ENCODE data around the gene EARS2. TPM values are rescaled to one million over a fixed set of nuclear protein-coding genes. Genes with fewer than 3 reads are reported as not detected.

The EARS2 gene
- total and polyA plus RNA-seq, 4 donors = 17.7 to 25.7 (median 22.3) TPM

- H3K4me3 ChIP-seq = no peak overlapping the region
- no peak overlapping the region for H3K9ac ChIP-seq (ENCODE audit: insufficient read depth in 1 of 2, low read length in 2 of 2)
- H3K27ac ChIP-seq (ENCODE audit: low read depth in 1 of 2, low read length in 1 of 2) = peak overlapping the region in 1 of 2 donors; percentile 70
- H3K4me1 ChIP-seq (ENCODE audit: control insufficient read depth in 5 of 5, insufficient read depth in 5 of 5, low read length in 5 of 5) = peaks cover 0 to 2% (median 0%) of the 10 kb centered on the region in 5 donors
- ATAC-seq (ENCODE audit: insufficient read depth, low FRiP score) = no peak
- no peak for DNase-seq
- no peaks in the 10 kb centered on the region for H3K9me3 ChIP-seq (ENCODE audit: control insufficient read depth in 4 of 4, insufficient read depth in 3 of 4, low read length in 3 of 4)
- WGBS, 2 donors = 90 to 95% methylated on average over 9 of the region's 9 CpGs
- peaks cover 39 to 56% (median 50%) of the 10 kb centered on the region in 4 donors for H3K36me3 ChIP-seq (ENCODE audit: control insufficient read depth in 4 of 4, insufficient read depth in 4 of 4, low read length in 4 of 4)
- H3K27me3 ChIP-seq (ENCODE audit: control insufficient read depth in 3 of 3, insufficient read depth in 3 of 3, low read length in 2 of 3) = no peaks in the 10 kb centered on the region
- TF ChIP-seq, protein P1, sequence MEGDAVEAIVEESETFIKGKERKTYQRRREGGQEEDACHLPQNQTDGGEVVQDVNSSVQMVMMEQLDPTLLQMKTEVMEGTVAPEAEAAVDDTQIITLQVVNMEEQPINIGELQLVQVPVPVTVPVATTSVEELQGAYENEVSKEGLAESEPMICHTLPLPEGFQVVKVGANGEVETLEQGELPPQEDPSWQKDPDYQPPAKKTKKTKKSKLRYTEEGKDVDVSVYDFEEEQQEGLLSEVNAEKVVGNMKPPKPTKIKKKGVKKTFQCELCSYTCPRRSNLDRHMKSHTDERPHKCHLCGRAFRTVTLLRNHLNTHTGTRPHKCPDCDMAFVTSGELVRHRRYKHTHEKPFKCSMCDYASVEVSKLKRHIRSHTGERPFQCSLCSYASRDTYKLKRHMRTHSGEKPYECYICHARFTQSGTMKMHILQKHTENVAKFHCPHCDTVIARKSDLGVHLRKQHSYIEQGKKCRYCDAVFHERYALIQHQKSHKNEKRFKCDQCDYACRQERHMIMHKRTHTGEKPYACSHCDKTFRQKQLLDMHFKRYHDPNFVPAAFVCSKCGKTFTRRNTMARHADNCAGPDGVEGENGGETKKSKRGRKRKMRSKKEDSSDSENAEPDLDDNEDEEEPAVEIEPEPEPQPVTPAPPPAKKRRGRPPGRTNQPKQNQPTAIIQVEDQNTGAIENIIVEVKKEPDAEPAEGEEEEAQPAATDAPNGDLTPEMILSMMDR (IDR thresholded peaks at IDR 0.05; ENCODE audit: control extremely low read depth, extremely low read depth) = no peak
These were observed 7.6 kb upstream of the EARS2 start for GRCh38 chr16:23564575-23565363.

DNA sequence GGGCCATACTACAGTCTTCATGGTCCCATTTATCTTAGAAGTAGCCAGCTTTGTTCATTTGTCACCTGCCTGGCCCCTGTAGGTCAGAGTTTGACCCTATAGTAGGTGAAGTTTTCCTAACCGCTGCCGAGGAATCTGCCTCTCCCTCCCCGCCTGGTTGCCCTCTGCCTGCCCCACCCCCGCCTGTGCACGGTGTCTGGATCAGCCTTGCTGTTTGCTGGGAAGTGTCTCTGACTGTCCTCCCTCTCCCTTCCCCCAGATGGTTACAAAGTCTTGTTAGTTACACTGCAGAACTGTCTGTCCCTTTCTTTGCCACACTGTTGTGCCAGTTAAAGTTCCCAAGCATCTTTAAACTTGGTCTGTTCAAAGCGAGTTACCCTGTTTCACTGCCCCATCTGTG is 6.0 kb upstream of the EARS2 start:
- H3K27ac ChIP-seq (ENCODE audit: low read depth in 1 of 2, low read length in 1 of 2) = no peak overlapping the region
- DNase-seq (no peak), ATAC-seq (ENCODE audit: insufficient read depth, low FRiP score) (no peak)
- H3K4me1 ChIP-seq (ENCODE audit: control insufficient read depth in 5 of 5, insufficient read depth in 5 of 5, low read length in 5 of 5) = peaks cover 0 to 10% (median 9%) of the 10 kb centered on the region in 5 donors
- no peak overlapping the region for H3K4me3 ChIP-seq
- TF ChIP-seq, protein P1 (IDR thresholded peaks at IDR 0.05; ENCODE audit: control extremely low read depth, extremely low read depth) = no peak
- WGBS, 2 donors = 90 to 94% methylated on average over 6 of the region's 6 CpGs
- H3K9ac ChIP-seq (ENCODE audit: insufficient read depth in 1 of 2, low read length in 2 of 2) = no peak overlapping the region
- H3K9me3 ChIP-seq (ENCODE audit: control insufficient read depth in 4 of 4, insufficient read depth in 3 of 4, low read length in 3 of 4) = no peaks in the 10 kb centered on the region
- peaks cover 38 to 60% (median 49%) of the 10 kb centered on the region in 4 donors for H3K36me3 ChIP-seq (ENCODE audit: control insufficient read depth in 4 of 4, insufficient read depth in 4 of 4, low read length in 4 of 4)
- no peaks in the 10 kb centered on the region for H3K27me3 ChIP-seq (ENCODE audit: control insufficient read depth in 3 of 3, insufficient read depth in 3 of 3, low read length in 2 of 3)

DNA sequence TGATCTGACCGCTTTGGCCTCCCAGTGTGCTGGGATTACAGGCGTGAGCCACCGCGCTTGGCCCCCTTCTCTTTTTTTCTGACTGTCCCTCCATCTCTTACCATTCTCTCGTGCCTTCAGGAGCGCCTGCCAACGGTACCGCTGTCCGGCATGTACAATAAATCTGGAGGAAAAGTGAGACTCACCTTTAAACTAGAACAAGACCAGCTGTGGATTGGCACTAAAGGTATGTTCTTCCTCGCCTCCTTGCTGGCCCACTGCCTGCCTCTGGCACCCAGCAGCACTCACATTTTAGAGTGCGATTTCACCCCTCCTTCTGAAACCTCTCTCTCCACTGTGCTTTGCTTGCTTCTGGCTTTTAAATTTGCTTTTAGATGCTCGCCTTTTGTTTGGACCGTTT is 5.4 kb upstream of the EARS2 start:
- Histone ChIP-seq H3K9ac (ENCODE audit: insufficient read depth in 1 of 2, low read length in 2 of 2) (no peak overlapping the region), H3K4me3 (no peak overlapping the region)

More for the DNA sequence above, 5.4 kb upstream of the EARS2 start:
- Histone ChIP-seq H3K27ac (ENCODE audit: low read depth in 1 of 2, low read length in 1 of 2) (no peak overlapping the region), H3K9me3 (ENCODE audit: control insufficient read depth in 4 of 4, insufficient read depth in 3 of 4, low read length in 3 of 4) (no peaks in the 10 kb centered on the region), H3K4me1 (ENCODE audit: control insufficient read depth in 5 of 5, insufficient read depth in 5 of 5, low read length in 5 of 5) (peaks cover 0 to 10% (median 10%) of the 10 kb centered on the region in 5 donors), H3K27me3 (ENCODE audit: control insufficient read depth in 3 of 3, insufficient read depth in 3 of 3, low read length in 2 of 3) (no peaks in the 10 kb centered on the region), H3K36me3 (ENCODE audit: control insufficient read depth in 4 of 4, insufficient read depth in 4 of 4, low read length in 4 of 4) (peaks cover 35 to 56% (median 45%) of the 10 kb centered on the region in 4 donors)
- DNase-seq (no peak), ATAC-seq (ENCODE audit: insufficient read depth, low FRiP score) (no peak)
- WGBS, 2 donors = 97% methylated on average over 13 of the region's 13 CpGs
- TF ChIP-seq, protein P1 (IDR thresholded peaks at IDR 0.05; ENCODE audit: control extremely low read depth, extremely low read depth) = no peak

Measured in lung (tissue), 12 donors.